Renal cortex interstitium (tissue), 15 donors: ENCODE measurements around the gene SPATA19. TPM values are rescaled to one million over a fixed set of nuclear protein-coding genes. Genes with fewer than 3 reads are reported as not detected.
"Not testable (repeated sequence)": the region's sequence is repeated elsewhere in the genome, so short reads cannot be mapped to it uniquely, and the experiment has no call there.

Experiments used
- DNase-seq, 11 donors: peaks; one replicate each; pipeline ENCODE4 v3.0.0-alpha.2; 2013; ENCODE audit warnings: low read depth in 9 of 11, low spot score in 4 of 11; ENCODE audit errors: extremely low read depth in 1 of 11
- long read RNA-seq, 16 experiments: transcript quantifications; one replicate each; lab custom pipeline, GENCODE V29; 2026
- polyA plus RNA-seq, 3 donors: library from polyadenylated mRNA; unstranded; fragments of 120-200 nt; gene quantifications; one replicate each; pipeline ENCODE4 v1.2.1, GENCODE V29; 2013; ENCODE audit not compliant: insufficient read length in 3 of 3

Gene SPATA19, protein sequence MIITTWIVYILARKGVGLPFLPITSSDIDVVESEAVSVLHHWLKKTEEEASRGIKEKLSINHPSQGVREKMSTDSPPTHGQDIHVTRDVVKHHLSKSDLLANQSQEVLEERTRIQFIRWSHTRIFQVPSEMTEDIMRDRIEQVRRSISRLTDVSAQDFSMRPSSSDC
- polyA plus RNA-seq = not detected
- long read RNA-seq, donor 1 = 0 reads
- long read RNA-seq, donor 2 = 0 reads
- long read RNA-seq, donor 3 = 0 reads
- long read RNA-seq, donor 4 = 0 reads
- long read RNA-seq, donor 5 = 0 reads
- long read RNA-seq, donor 6 = 0 reads
- long read RNA-seq, donor 7 = 0 reads
- long read RNA-seq, donor 8 = 0 reads
- long read RNA-seq, donor 9 = 0 reads
- long read RNA-seq, donor 10 = 0 reads
- long read RNA-seq, donor 11 = 0 reads
- long read RNA-seq, donor 12 = 0 reads
- long read RNA-seq, donor 13 = 0 reads
- long read RNA-seq, donor 14 = 0 reads
- long read RNA-seq, donor 15 = 0 reads
- long read RNA-seq, donor 16 = 0 reads

DNA sequence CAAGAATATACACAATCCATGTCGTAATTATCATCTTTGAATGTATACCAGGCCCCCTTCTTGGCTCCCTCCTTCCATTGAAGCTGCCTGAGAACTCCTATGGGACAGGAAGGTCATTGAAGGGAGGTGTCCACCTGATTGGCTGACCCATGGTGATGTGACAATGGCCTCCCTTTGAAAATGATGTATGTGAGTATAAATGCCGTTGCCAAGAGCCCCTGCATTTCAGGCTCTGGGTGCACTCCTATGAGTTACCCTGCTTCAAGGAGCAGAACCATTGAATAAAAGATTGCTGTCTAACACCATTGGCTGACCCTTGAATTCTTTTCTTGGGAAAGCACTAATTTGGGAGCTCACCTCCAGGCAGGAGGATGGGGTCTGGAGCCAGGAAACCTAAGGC is at the start of gene SPATA19:
Gene SPATA19, minus strand, starts transcription at position 101 of the 400 bp plus-strand sequence. Its CDS starts 67 bp downstream, at position 34.
- no peak for DNase-seq

DNA sequence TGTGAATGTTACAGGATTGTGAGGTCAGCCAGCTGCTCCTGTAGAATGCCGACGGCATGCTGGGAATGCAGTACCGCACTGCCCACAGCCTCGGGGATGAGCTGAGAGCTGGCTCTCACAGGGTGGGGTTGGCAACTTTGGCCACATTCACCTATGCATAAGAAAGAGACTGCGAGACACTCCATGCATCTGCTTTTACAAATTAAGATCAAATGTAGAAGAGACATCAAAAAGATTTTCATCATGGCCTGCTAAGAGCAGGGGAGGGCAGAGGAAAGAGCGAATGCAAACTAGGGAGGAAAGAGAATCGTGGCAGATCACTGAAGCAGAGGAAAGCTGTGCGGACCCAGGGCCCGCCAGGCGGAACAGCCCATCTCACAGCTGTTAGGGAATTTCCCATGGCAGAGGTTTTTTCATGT is 49.8 kb upstream of the SPATA19 start:
- peak in 3 of 11 donors; percentile 17 to 25 (median 18) for DNase-seq

DNA sequence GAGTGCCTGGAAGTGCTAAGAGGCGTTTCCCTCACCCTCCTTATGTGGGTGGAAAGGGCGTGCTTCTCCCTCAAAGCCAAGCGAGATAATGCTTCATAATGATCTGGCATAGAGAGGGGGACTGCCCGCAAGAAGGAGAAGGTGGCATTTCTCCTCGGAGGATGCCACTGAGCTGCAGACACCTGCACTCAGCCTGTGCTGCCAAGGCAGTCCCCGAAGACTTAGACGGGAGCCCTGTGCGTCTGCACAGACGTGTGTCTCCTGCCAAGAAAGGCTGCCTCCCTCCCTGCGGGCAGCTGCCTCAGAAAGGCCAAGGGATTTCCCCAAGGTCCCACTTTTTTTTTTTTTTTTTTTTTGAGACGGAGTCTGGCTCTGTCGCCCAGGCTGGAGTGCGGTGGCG is 48.1 kb upstream of the SPATA19 start:
- DNase-seq = no peak

DNA sequence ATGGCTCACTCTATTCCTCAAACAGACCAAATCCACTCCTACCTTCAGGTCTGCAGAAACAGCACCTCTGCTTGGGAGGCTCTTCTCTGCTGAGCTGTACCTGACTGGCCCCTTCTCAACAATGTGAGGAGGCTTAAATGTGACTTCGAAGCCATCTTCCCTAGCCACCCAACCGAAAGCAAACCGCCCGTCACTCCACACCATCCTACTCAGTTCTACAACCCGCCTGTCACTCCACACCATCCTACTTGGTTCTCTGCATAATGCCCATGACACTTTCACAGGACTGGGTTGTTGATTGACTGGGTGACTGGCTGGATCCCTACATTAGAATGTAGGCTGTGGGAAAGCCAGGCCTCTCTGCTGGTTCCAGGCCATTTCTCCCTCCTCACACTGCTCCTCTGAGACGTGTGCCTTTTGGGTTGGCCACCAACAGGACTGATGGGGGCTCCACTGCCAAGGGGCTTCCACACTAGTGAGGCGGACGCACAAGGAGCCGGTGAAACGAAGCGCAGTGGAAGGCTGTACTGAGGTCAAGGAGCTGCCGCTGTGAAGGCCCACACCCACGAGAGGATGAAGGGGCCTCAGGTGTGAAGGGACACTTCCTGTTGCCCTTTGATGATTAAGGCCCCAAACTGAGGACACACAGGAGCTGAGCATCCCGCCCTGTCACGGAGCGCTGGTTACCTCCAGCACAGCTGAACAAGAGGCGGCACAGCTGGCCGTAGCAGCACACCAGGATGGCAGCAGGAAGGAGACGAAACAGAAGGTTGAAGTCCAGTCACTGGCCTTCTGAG is 47.5 kb upstream of the SPATA19 start:
- DNase-seq = no peak

DNA sequence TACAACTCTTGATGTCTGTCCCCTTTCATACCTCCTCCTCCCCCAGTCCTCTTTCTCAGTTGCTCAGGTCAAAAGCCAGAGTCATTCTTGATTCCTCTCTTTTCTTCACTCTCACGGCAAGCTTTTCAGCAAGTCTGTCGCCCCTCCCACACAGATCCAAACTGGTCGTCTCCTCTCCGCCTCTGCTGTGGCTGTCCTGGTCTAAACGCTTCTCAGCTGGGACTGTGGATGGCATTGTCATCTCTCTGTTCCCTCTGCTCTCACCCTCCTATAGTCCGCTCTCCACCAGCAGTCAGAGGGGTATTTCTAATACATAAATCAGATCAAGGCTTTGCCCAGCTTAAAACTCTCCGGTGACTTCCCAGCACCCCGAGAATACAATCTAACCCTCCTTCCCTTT is 46.8 kb upstream of the SPATA19 start:
- no peak for DNase-seq

DNA sequence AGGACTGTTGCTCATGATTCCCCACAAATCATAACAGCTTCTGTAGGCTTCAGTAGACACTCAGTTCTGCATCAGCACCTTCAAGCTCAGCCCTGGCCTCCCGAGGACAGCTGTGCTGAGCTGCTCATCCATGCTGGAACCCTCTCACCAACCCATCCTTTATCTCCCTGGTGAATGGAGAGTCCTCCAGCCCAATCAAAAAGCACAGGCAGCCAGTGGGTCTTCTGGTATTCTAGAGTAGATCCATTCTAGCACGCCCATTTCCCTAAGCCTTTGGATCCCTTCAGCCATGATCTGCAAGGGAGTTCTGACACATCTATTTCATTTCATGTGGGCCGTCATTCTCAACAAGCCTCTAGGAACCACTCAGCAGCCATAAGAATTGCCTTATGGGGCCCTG is 44.6 kb upstream of the SPATA19 start:
- DNase-seq = no peak

DNA sequence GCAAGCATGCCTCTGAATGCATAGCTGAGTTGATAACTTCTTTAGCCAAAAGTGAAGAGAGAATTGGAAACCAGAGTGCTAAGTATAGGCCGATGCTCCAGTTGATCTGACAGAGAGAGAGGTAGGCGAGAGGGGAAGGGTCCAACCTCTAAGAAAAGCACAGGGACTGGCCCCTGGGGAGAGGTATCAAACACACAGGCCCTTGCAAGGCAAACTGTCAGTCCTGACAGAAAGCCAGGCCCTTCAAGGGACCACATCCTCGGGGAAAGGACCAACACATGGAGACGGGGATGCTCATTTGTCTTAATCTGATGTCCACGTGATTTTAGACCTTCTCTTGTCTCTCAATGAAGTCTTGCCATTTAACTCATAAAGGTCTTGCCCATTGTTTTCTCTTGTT is 43.9 kb upstream of the SPATA19 start:
- DNase-seq = no peak

DNA sequence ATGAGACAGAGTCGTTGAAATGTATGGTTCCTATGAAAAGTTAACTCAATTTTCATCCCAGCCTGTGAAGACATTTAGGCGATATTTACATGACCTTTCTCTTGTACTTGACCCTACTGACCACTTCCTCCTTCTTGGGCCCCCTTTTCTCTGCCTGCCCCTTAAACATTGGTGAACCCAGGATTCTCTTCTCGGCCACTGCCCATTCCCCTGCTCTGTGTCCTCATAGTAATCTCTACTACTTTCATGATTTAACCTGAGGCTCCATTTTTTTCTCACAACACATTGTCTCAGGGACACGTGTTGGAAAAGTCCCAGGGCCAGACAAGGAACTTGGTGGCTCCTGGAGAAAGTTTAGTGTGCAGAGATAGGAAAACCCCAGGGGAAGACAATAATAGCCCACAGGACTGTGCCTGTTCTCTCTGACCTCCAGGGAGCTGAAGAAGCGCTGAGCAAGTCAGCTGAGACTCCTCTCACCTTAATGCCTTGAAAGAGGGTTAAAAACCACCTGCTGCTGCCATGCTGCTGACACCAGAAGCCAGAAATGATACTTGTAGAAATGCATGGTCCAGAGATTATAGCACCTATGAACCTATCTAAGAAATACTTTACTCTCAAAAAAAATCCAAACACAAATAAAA is 42.5 kb upstream of the SPATA19 start:
- no peak for DNase-seq

DNA sequence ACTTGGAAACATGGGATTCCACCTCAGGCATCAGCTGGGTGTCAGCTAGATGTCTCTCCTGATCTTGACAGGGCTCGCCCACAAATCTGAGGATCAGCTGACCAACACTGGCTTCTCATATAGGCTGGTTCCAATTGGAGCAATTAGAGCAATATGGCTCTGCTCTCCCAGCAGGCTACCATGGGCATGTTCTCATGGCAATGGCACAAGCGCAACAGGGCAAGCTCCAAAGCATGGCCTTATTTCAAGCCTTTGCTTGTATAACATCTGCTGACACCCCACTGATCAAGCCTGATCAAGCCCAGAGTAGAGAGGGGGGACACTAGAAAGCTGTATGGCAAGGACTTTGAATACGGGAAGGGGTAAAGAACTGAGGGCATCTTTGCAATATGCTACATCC is 40.7 kb upstream of the SPATA19 start:
- DNase-seq = no peak

DNA sequence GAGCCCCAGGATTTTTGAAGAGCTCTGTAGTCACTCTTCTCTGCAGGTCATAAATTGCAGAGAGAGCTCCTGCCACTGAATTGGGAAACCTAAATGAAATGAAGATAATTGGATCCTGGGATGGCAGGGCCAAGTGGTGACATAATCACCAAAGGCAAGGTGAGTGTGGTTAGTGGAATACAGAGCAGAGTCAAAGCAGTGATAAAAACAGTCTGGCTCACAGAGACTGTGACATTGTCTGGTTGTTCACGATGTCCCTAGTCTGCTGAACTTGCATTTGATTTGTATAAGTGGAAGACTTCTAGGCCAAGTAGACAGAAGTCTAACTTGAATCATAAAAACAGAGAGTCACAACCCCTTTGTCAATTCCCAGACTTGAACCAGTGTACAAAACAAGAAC is 26.8 kb upstream of the SPATA19 start:
- no peak for DNase-seq

DNA sequence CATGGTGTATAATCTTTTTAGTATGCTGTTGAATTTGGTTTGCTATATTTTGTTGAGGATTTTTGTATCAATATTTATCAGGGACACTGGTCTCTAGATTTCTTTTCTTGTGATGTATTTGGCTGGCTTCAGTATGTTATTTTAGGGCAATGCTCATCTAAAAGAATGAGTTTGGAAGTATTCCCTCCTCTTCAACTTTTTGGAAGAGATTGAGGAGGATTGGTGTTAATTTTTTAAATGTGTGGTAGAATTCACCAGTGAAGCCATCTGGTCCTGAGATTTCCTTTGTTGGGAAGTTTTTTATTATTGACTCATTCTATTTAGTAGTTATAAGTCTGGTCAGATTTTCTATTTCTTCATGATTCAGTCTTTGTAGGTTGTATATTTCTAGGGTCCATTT is 22.1 kb upstream of the SPATA19 start:
- DNase-seq = no peak

DNA sequence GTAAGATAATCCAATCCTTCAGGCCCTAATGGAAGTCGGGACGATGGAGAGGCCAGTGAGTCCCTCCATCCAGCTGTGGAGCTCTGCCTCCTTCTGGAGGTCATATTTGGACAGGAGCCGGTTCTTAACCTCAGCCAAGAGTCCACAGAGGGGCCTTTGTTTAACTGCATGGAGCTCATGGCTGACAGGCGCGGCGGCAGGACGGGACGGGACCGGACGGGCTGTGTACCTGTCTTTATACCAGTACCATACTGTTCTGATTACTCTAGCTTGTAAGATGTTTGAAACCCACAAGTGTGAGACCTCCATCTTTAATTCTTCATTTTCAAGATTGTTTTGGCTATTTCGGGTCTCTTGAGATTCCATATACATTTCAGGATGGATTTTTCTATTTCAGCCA is 20.2 kb upstream of the SPATA19 start:
- DNase-seq = no peak

DNA sequence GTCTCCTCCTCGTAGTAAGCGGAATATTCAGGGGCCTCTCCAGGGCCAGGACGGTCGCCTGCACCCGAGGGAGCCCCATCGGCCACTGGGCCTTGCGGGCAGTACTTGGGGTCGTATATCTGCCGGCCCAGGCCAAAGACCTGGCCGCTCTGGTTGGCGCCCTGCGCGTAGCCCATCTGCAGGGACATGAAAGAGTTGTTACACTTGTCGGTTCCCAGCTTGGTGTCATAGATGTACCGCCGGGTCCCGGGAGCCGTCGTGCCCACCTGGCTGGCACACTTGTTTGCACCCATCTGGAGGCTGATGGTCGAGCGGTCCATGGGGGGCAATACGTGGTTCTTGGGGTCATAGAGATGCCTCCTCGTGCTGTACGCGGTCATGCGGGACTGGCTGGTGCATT is 19.4 kb upstream of the SPATA19 start:
- DNase-seq = no peak

DNA sequence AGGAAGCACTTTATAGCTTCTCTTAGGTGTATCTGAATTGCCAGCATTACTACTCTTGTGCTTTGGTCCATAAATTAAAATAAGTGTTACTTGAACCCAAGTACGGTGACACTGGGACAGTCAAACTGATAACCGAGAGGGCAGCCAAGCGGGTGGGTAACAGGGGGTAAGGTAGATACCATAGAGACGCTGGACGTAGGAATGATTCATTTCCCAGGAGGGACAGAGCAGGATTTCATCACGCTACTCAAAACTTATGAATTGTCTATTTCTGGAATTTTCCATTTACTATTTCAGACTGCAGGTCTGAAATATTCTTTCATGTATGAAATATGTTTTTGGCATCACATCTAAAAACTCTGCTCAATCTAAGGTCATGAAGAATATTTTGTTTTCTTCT is 14.8 kb upstream of the SPATA19 start:
- DNase-seq = no peak

DNA sequence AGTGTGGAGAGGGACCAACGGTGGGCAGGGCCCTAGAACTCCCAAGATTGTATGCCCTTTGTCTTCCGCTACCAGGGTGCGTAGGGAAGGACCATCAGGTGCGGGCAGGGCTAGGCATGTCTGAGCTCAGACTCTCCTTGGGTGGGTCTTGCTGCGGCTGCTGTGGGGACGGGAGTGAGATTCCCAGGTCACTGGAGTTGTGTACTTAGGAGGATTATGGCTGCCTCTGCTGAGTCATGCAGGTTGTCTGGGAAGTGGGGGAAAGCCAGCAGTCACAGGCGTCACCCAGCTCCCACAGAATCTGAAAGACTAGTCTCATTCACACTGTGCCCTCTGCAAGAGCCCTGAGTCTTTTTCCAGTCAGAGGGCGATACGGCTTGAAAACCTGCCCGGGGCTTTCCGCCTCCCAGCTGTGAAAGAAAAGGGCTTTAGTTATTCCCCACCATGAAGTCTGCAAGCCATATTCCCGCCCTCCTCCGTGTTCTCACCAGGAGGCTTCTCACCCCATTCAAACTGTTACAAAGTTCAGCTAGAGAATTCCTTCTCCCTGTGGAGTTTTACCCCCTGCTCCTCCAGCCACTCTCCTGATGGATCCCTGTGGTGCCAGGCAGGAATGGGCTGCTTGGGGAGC is 9.1 kb upstream of the SPATA19 start:
- not testable (repeated sequence) for DNase-seq

DNA sequence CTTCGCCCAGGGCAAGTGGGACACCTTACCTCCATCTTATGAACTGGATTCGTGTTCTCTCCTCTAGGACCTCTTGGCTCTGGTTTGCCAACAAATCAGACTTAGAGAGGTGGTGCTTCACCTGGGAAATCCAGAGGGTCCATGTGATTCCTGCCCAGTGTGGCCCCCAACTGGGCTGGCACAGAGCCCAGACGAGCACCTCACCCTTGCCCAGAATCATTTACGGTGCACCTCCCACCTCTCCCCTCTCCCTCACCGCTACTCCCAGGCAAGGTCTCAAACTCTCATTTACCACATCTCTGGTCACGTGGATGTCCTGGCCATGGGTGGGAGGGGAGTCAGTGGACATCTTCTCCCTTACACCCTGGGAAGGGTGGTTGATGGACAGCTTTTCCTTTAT is 1.1 kb downstream of the SPATA19 start:
- no peak for DNase-seq

DNA sequence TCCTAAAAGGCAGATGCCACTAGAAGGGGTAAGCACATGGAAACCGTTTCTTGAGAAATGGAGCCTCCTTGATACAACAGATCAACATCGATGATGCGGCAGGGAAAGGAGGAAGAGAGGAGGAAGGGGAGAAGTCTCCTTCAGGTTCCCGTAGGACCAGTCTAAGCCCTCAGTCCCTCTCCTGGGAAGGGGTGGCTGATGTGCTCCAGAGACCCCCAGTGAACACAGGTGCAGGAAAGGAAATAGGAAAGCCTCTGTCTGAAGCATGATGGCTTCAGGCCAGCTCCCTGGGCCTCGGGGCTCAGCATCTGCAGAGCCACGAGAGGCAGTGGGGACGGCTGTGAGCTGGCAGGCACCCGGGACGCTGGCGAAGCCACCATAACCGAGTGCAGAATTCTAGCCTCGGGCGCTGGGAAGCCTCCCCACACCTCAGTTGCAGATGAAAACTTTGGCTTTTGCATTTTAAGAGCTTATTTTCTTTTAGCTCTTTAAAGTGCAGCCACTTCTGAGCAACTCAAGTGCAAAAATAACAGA is 1.8 kb downstream of the SPATA19 start:
- DNase-seq = no peak

DNA sequence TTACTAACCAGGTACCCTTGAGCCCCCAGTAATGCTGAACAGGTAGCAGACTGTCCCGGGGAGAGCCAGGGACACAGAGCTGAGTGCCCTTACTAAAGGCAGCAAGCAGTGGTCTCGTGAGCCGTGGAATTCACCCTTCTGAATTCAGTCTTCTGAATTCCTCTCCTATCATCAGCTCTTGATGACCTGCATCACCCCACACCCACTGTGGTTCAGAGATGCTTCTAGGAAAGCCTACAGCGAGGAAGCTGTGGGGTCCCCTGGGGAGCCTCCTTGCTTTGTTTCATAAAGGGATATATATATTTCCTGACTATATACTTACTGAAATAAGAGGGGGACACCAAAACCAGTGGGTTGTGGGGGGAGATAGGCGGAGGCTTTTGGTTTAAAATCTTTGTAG is 2.6 kb downstream of the SPATA19 start:
- DNase-seq = no peak

DNA sequence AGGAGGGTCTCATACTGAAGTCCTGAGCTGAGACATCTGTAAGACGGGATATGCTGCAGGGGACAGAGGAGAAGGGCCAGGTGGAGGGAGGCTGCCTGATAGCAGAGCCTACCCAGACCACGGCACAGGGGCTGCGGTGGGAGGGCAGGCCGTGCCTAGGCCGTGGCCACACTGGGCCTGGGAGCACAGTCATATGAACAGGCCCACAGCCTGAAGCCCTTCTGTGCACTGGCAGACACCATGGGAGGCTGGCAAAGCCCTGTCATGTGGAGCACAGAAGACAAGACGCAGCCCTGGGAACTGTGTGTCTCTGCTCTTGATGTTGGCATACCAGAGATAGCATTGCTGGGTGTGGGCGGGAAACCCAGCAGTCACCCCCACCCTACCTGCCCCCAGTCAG is 3.3 kb downstream of the SPATA19 start:
- no peak for DNase-seq
